ENCODE measurements around the gene ING3.

DNA sequence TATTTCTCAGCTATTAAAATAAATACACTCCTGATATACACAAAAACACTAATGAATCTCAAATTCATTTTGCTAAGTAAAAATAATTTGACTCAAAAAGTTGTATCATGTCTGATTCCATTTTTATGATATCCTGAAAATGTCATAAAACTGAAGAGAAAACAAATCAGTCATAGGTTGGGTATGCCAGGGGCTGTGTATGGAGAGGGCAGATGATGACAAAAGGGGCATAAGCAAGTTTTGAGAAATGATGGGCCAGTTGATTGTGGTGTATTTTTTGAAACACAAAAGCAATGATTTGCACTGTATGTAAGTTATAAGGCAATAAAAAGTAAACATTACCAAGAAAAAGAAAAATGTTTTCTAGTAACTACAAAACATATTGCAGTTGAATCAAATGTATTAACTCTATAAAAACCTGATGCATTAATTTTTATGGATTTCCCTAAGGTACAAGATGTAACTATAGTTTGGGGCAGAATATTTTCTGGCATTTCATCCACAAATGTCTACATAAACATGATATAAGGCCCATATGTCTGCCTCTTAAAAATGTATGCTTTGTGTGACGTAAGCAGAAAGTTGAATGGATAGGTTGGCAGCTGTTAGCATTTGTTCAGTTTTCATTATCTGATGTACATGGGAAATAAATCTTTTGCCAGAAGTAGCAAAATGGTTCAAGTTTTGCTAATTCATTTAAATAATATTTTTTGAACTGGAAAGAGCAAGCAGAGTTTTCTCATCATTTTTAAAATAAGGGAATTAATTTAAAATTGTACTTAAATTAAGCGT is 35.1 kb upstream of the ING3 start:
- TF ChIP-seq, protein P1, sequence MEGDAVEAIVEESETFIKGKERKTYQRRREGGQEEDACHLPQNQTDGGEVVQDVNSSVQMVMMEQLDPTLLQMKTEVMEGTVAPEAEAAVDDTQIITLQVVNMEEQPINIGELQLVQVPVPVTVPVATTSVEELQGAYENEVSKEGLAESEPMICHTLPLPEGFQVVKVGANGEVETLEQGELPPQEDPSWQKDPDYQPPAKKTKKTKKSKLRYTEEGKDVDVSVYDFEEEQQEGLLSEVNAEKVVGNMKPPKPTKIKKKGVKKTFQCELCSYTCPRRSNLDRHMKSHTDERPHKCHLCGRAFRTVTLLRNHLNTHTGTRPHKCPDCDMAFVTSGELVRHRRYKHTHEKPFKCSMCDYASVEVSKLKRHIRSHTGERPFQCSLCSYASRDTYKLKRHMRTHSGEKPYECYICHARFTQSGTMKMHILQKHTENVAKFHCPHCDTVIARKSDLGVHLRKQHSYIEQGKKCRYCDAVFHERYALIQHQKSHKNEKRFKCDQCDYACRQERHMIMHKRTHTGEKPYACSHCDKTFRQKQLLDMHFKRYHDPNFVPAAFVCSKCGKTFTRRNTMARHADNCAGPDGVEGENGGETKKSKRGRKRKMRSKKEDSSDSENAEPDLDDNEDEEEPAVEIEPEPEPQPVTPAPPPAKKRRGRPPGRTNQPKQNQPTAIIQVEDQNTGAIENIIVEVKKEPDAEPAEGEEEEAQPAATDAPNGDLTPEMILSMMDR (IDR thresholded peaks at IDR 0.05), result no peak
- no peak for TF ChIP-seq POLR2A (IDR thresholded peaks at IDR 0.05)
